Measurements from ENCODE around the gene TAPBP. TPM values are rescaled to one million over a fixed set of nuclear protein-coding genes. Genes with fewer than 3 reads are reported as not detected.

The TAPBP gene
- total and polyA plus RNA-seq, 9 of the 15 experiments (the other 6 are each of a cell fraction or from before 2014, with no cell fraction given) = 5.6 to 74.0 (median 22.3) TPM

DNA sequence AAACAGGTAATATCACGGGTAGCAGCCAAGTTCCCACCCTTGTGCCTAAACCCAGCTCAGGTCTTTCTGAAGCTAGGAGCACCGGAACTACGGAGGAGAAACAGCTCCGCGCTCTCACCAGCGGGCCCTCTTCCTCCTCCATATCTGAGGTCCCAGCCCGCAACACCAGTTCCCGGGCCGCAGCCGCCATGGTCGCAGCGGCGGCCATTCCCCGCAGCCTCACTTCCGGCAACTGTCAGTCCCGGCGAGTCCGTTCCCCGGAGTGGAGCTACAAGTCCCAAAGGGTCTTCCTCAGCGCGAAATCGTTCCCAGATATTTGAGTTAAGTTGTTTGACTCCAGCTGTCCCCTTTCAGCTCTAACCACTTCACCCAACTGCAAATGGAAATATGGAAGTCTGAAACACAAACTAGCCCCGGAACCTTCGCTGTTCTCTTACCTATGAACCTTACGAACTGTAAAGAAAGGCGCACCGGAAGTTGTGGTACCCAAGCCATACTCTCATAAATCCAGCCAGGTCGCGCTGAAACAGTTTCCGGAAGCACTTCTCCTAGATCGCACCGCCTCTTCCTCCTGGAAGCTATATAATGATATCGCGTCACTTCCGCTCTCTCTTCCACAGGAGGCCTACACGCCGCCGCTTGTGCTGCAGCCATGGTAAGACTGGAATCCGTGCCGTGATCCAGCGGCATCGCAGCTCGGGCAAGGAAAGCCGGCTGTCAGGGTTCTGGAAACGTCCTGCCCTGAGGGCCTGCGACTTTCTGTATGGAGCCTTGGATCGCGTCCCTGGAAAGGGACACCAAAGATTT is 42.2 kb downstream of the TAPBP start, which contains the start of the genes RPS18 and VPS52 (continued):
- TF ChIP-seq, protein P1, sequence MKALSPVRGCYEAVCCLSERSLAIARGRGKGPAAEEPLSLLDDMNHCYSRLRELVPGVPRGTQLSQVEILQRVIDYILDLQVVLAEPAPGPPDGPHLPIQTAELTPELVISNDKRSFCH (CRISPR knock-in tag; IDR thresholded peaks at IDR 0.05) = no peak
- TF ChIP-seq, protein P1 (tag; IDR thresholded peaks at IDR 0.05) = peak; percentile 80
- TF ChIP-seq, protein P2, sequence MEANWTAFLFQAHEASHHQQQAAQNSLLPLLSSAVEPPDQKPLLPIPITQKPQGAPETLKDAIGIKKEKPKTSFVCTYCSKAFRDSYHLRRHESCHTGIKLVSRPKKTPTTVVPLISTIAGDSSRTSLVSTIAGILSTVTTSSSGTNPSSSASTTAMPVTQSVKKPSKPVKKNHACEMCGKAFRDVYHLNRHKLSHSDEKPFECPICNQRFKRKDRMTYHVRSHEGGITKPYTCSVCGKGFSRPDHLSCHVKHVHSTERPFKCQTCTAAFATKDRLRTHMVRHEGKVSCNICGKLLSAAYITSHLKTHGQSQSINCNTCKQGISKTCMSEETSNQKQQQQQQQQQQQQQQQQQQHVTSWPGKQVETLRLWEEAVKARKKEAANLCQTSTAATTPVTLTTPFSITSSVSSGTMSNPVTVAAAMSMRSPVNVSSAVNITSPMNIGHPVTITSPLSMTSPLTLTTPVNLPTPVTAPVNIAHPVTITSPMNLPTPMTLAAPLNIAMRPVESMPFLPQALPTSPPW (CRISPR knock-in tag; IDR thresholded peaks at IDR 0.05) = peak; percentile 65
- TF ChIP-seq HDAC8 (tag; IDR thresholded peaks at IDR 0.05) = peak; percentile 81
- TF ChIP-seq ZFP1 (CRISPR knock-in tag; IDR thresholded peaks at IDR 0.05) = peak; percentile 54; the same call in 1 of the 2 replicates
- no peak for TF ChIP-seq XRCC4 (IDR thresholded peaks at IDR 0.05; ENCODE audit: extremely low read depth, insufficient read depth, insufficient read length)
- TF ChIP-seq, protein P3, sequence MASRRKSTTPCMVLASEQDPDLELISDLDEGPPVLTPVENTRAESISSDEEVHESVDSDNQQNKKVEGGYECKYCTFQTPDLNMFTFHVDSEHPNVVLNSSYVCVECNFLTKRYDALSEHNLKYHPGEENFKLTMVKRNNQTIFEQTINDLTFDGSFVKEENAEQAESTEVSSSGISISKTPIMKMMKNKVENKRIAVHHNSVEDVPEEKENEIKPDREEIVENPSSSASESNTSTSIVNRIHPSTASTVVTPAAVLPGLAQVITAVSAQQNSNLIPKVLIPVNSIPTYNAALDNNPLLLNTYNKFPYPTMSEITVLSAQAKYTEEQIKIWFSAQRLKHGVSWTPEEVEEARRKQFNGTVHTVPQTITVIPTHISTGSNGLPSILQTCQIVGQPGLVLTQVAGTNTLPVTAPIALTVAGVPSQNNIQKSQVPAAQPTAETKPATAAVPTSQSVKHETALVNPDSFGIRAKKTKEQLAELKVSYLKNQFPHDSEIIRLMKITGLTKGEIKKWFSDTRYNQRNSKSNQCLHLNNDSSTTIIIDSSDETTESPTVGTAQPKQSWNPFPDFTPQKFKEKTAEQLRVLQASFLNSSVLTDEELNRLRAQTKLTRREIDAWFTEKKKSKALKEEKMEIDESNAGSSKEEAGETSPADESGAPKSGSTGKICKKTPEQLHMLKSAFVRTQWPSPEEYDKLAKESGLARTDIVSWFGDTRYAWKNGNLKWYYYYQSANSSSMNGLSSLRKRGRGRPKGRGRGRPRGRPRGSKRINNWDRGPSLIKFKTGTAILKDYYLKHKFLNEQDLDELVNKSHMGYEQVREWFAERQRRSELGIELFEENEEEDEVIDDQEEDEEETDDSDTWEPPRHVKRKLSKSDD (conservative IDR thresholded peaks at IDR 0.05; ENCODE audit: low read length) = no peak; the same call in 1 of the 2 replicates
- TF ChIP-seq, protein P4, sequence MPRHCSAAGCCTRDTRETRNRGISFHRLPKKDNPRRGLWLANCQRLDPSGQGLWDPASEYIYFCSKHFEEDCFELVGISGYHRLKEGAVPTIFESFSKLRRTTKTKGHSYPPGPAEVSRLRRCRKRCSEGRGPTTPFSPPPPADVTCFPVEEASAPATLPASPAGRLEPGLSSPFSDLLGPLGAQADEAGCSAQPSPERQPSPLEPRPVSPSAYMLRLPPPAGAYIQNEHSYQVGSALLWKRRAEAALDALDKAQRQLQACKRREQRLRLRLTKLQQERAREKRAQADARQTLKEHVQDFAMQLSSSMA (CRISPR knock-in tag; IDR thresholded peaks at IDR 0.05) = peak; percentile 91; the same call in 1 of the 2 replicates
- TF ChIP-seq SETDB1 (IDR thresholded peaks at IDR 0.05; ENCODE audit: low read length) = peak; percentile 73
- no peak for TF ChIP-seq GABPB2 (CRISPR knock-in tag; conservative IDR thresholded peaks at IDR 0.05)
- no peak for TF ChIP-seq NCOA6 (IDR thresholded peaks at IDR 0.05)
- no peak for TF ChIP-seq RFX7 (CRISPR knock-in tag; IDR thresholded peaks at IDR 0.05)
- TF ChIP-seq, protein P5, sequence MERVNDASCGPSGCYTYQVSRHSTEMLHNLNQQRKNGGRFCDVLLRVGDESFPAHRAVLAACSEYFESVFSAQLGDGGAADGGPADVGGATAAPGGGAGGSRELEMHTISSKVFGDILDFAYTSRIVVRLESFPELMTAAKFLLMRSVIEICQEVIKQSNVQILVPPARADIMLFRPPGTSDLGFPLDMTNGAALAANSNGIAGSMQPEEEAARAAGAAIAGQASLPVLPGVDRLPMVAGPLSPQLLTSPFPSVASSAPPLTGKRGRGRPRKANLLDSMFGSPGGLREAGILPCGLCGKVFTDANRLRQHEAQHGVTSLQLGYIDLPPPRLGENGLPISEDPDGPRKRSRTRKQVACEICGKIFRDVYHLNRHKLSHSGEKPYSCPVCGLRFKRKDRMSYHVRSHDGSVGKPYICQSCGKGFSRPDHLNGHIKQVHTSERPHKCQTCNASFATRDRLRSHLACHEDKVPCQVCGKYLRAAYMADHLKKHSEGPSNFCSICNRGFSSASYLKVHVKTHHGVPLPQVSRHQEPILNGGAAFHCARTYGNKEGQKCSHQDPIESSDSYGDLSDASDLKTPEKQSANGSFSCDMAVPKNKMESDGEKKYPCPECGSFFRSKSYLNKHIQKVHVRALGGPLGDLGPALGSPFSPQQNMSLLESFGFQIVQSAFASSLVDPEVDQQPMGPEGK (CRISPR knock-in tag; IDR thresholded peaks at IDR 0.05; ENCODE audit: borderline replicate concordance) = no peak; the same call in 1 of the 2 replicates
- TF ChIP-seq CBFA2T2 (conservative IDR thresholded peaks at IDR 0.05) = no peak
- TF ChIP-seq ZNF780A (CRISPR knock-in tag; IDR thresholded peaks at IDR 0.05) = no peak
- TF ChIP-seq MTF1 (CRISPR knock-in tag; IDR thresholded peaks at IDR 0.05; ENCODE audit: borderline replicate concordance) = no peak
- no peak for TF ChIP-seq BDP1 (IDR thresholded peaks at IDR 0.05; ENCODE audit: insufficient read depth, insufficient read length)
- no peak for TF ChIP-seq MAFF (IDR thresholded peaks at IDR 0.05; ENCODE audit: low read length)
- TF ChIP-seq, protein P6, sequence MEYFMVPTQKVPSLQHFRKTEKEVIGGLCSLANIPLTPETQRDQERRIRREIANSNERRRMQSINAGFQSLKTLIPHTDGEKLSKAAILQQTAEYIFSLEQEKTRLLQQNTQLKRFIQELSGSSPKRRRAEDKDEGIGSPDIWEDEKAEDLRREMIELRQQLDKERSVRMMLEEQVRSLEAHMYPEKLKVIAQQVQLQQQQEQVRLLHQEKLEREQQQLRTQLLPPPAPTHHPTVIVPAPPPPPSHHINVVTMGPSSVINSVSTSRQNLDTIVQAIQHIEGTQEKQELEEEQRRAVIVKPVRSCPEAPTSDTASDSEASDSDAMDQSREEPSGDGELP (CRISPR knock-in tag; IDR thresholded peaks at IDR 0.05; ENCODE audit: borderline replicate concordance) = peak; percentile 81
- 0 out of 2 replicates have a peak, but pooled peaks have one; percentile 58 for TF ChIP-seq ZSCAN32 (CRISPR knock-in tag; IDR thresholded peaks at IDR 0.05)

Measured in K562 (cell line).